Endothelial cell of umbilical vein (primary cell): Measurements from ENCODE around the gene ADAMTSL2. TPM values are rescaled to one million over a fixed set of nuclear protein-coding genes. Genes with fewer than 3 reads are reported as not detected.

Experiments used
- BruUV-seq: library from RNA; stranded (reverse); fragments of 400-500 nt; replicated peaks from 2 replicates; lab custom pipeline; 2021; lab: Mats Ljungman, UMichigan
- CTCF ChIA-PET: fragments of 300-600, 350-600 bp; sonication (Branson Sonifier 250); formaldehyde crosslinking; loops from one replicate; lab custom pipeline; 2021; ENCODE audit warnings: antibody characterized with exemption, inconsistent platforms; lab: Charles Lee
- POLR2A ChIA-PET: fragments of 300-600, 350-600 bp; sonication (Branson Sonifier 250); formaldehyde crosslinking; loops from one replicate; lab custom pipeline; 2021; ENCODE audit warnings: antibody characterized with exemption, inconsistent platforms; lab: Charles Lee
- DNase-seq: peaks from one replicate; pipeline ENCODE4 v3.0.0-alpha.2; 2011; ENCODE audit warnings: low read depth, low spot score
- FAIRE-seq: peaks from 2 replicates; lab custom pipeline; 2011; peaks lifted over from hg19 to GRCh38; lab: Jason Lieb, UNC
- H2AFZ ChIP-seq: 2 replicates; pipeline ENCODE4 v1.6.0; 2012; ENCODE audit warnings: low read depth, low read length, control low read depth, inconsistent platforms
- H3K27ac ChIP-seq: 2 replicates; pipeline ENCODE4 v1.5.1; 2011; ENCODE audit warnings: low read depth, mild to moderate bottlenecking, control low read depth, low read length, moderate library complexity; ENCODE audit not compliant: insufficient read depth
- H3K27me3 ChIP-seq, 2 experiments: 2 replicates each; pipeline versions ENCODE4 v1.6.0 to v1.6.1; 2011; ENCODE audit warnings: low read length in 2 of 2, mixed read lengths in 1 of 2; ENCODE audit not compliant: control insufficient read depth in 2 of 2, insufficient read depth in 2 of 2
- H3K36me3 ChIP-seq, 2 experiments: 2 replicates in 1 of 2; 3 replicates in 1 of 2; pipeline ENCODE4 v1.5.1; 2011; ENCODE audit warnings: low read length in 2 of 2, mild to moderate bottlenecking in 1 of 2, moderate library complexity in 1 of 2; ENCODE audit not compliant: control insufficient read depth in 2 of 2, insufficient read depth in 2 of 2; ENCODE audit errors: extremely low read depth in 1 of 2
- H3K4me1 ChIP-seq: 3 replicates; pipeline ENCODE4 v1.5.1; 2011; ENCODE audit warnings: mild to moderate bottlenecking, low read length; ENCODE audit not compliant: control insufficient read depth, insufficient read depth; ENCODE audit errors: extremely low read depth
- H3K4me2 ChIP-seq: 2 replicates; pipeline ENCODE4 v1.6.1; 2011; ENCODE audit warnings: low read length, control low read depth, mixed read lengths; ENCODE audit not compliant: insufficient read depth
- H3K4me3 ChIP-seq, 3 experiments: fragments of 200-600 bp in 1 of 3; sonication (generic), shearing (Covaris generic) in 1 of 3; replicated peaks in 1 of 3; 2 replicates each; pipeline ENCODE4 v1.5.1; 2011 to 2016; ENCODE audit warnings: control low read depth in 3 of 3, low read length in 3 of 3, mild to moderate bottlenecking in 2 of 3, inconsistent platforms in 1 of 3, low read depth in 1 of 3, moderate library complexity in 1 of 3; ENCODE audit not compliant: insufficient read depth in 1 of 3
- H3K79me2 ChIP-seq: 2 replicates; pipeline ENCODE4 v1.6.0; 2012; ENCODE audit warnings: low read length, inconsistent platforms; ENCODE audit not compliant: control insufficient read depth, insufficient read depth
- H3K9ac ChIP-seq: replicated peaks from 2 replicates; pipeline ENCODE3; 2011; ENCODE audit warnings: low read length, control low read depth; ENCODE audit not compliant: insufficient read depth; ENCODE audit errors: extremely low read depth
- H3K9me1 ChIP-seq: replicated peaks from 3 replicates; pipeline ENCODE4 v1.6.0; 2011; ENCODE audit warnings: mild to moderate bottlenecking, low read length; ENCODE audit not compliant: control insufficient read depth, insufficient read depth; ENCODE audit errors: extremely low read depth
- H3K9me3 ChIP-seq: replicated peaks from 2 replicates; pipeline ENCODE4 v1.5.1; 2012; ENCODE audit warnings: low read length, inconsistent platforms; ENCODE audit not compliant: control insufficient read depth, insufficient read depth
- H4K20me1 ChIP-seq: replicated peaks from 2 replicates; pipeline ENCODE3; 2011; ENCODE audit warnings: mild to moderate bottlenecking, low read length; ENCODE audit not compliant: control insufficient read depth, insufficient read depth; ENCODE audit errors: extremely low read depth
- EZH2 ChIP-seq: IDR thresholded peaks from 2 replicates; pipeline ENCODE4 v1.6.1; 2012; ENCODE audit warnings: borderline replicate concordance, low read depth, mild to moderate bottlenecking, moderate library complexity, low read length, inconsistent platforms; ENCODE audit not compliant: severe bottlenecking
- FOS ChIP-seq: IDR thresholded peaks from 2 replicates; pipeline ENCODE4 v1.6.1; 2011; ENCODE audit warnings: mild to moderate bottlenecking, low read length, moderate library complexity, borderline replicate concordance; ENCODE audit not compliant: insufficient read depth
- GATA2 ChIP-seq: IDR thresholded peaks from 2 replicates; pipeline ENCODE4 v1.7.0; 2011; ENCODE audit warnings: low read depth, mild to moderate bottlenecking, moderate library complexity, mixed read lengths, low read length; ENCODE audit not compliant: insufficient read length, insufficient read depth
- JUN ChIP-seq: IDR thresholded peaks from 2 replicates; pipeline ENCODE4 v1.6.1; 2011; ENCODE audit warnings: borderline replicate concordance, low read depth; ENCODE audit not compliant: insufficient read length, insufficient read depth
- MAX ChIP-seq: IDR thresholded peaks from 2 replicates; pipeline ENCODE4 v1.6.1; 2011; ENCODE audit not compliant: insufficient read depth, insufficient read length
- MYC ChIP-seq: IDR thresholded peaks from one replicate; pipeline ENCODE4 v1.6.1; 2011; ENCODE audit warnings: mild to moderate bottlenecking, low read depth, low read length
- POLR2A ChIP-seq: IDR thresholded peaks from 2 replicates; pipeline ENCODE4 v1.6.1; 2012; ENCODE audit warnings: low read depth, mild to moderate bottlenecking, control low read depth, low read length
- POLR2AphosphoS5 ChIP-seq: IDR thresholded peaks from 2 replicates; pipeline ENCODE4 v1.6.1; 2012; ENCODE audit warnings: low read depth, mild to moderate bottlenecking, control low read depth, low read length, moderate library complexity; ENCODE audit not compliant: insufficient read depth
- dilution Hi-C: fragments of 300-500 bp; cut with MboI; formaldehyde crosslinking; loops from one replicate; pipeline ENCODE4 v1.15.0; 2019; ENCODE audit warnings: low sequenced_read_pairs; ENCODE audit not compliant: extremely low pct_ligation_motif_present
- intact Hi-C: fragments of 100-400 bp; cut with micrococcal nuclease; formaldehyde crosslinking; loops from one replicate; pipeline ENCODE4 v1.10.0; 2022
- polyA plus RNA-seq, 4 experiments: library from polyadenylated mRNA; depleted of rRNA in 3 of 4; stranded (reverse) in 3 of 4; unstranded in 1 of 4; fragments of >200 nt; gene quantifications; 2 replicates each; pipeline versions ENCODE4 v1.2.1 to v1.2.3, GENCODE V29; 2011 to 2012; ENCODE audit warnings: missing spikeins in 1 of 4
- total RNA-seq: library from RNA; stranded (reverse); gene quantifications from 2 replicates; pipeline ENCODE4 v1.2.3, GENCODE V29; 2021
- TF ChIP-seq, protein P1 (sequence below), 2 donors: IDR thresholded peaks; 1 replicate in 1 of 2; 2 replicates in 1 of 2; pipeline ENCODE4 v1.5.1; 2011; ENCODE audit warnings: low read length in 2 of 2, mild to moderate bottlenecking in 2 of 2, moderate library complexity in 2 of 2, control low read depth in 1 of 2, inconsistent platforms in 1 of 2, low read depth in 1 of 2; ENCODE audit not compliant: insufficient read depth in 1 of 2; ENCODE audit errors: extremely low read depth in 1 of 2

The ADAMTSL2 gene
- total and polyA plus RNA-seq, 2 donors (not counting 3 experiments of a cell fraction or from before 2014, with no cell fraction given), result not detected

DNA sequence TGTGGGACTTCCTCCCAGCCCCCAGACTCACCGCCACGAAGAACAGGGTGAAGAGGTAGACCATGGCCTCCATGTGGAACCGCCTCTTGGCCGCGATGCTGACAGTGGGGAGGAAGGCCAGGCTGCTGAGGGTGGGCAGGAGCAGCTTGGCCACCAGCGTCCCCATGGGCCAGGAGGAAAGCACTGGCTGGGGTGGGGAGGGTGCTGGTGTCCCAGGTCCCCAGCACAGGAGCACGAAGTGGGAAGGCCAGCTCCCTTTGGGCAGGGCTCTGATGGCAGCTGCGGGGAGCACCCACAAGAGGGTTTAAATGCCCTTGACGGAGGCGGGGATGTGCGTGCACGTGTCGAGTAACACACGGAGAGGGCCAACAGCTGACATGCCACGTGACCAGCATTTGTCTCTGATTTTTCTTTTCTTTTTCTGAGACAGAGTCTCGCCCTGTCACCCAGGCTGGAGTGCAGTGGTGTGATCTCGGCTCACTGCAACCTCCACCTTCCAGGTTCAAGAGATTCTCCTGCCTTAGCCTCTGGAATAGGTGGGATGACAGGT is 9.8 kb upstream of the ADAMTSL2 start, which contains the start of gene MYMK:
Gene MYMK, minus strand, starts transcription at position 281 of the 550 bp plus-strand sequence. Its CDS starts 115 bp downstream, at position 166.
- no peak within 1 kb of the TSS for H3K4me2 ChIP-seq
- no peak within 1 kb of the TSS for H2AFZ ChIP-seq
- intact Hi-C loops, result no loop called here
- CTCF ChIA-PET, result no interaction called here
- H4K20me1 ChIP-seq, result no peaks in the 10 kb centered on the region
- no peak for DNase-seq
- no TSS peak for BruUV-seq
- no peaks in the 10 kb centered on the region for H3K4me1 ChIP-seq
- no peak within 1 kb of the TSS for H3K4me3 ChIP-seq
- H3K9me3 ChIP-seq, result no peaks in the 10 kb centered on the region
- no peaks in the 10 kb centered on the region for H3K79me2 ChIP-seq
- H3K9ac ChIP-seq, result no peak within 1 kb of the TSS
- dilution Hi-C loops, result no loop called here
- POLR2A ChIA-PET, result no interaction called here
- TF ChIP-seq EZH2 (no peak), MAX (no peak), GATA2 (no peak), POLR2A (no peak), POLR2AphosphoS5 (no peak), MYC (no peak), JUN (no peak), FOS (no peak)
- TF ChIP-seq, protein P1, sequence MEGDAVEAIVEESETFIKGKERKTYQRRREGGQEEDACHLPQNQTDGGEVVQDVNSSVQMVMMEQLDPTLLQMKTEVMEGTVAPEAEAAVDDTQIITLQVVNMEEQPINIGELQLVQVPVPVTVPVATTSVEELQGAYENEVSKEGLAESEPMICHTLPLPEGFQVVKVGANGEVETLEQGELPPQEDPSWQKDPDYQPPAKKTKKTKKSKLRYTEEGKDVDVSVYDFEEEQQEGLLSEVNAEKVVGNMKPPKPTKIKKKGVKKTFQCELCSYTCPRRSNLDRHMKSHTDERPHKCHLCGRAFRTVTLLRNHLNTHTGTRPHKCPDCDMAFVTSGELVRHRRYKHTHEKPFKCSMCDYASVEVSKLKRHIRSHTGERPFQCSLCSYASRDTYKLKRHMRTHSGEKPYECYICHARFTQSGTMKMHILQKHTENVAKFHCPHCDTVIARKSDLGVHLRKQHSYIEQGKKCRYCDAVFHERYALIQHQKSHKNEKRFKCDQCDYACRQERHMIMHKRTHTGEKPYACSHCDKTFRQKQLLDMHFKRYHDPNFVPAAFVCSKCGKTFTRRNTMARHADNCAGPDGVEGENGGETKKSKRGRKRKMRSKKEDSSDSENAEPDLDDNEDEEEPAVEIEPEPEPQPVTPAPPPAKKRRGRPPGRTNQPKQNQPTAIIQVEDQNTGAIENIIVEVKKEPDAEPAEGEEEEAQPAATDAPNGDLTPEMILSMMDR (IDR thresholded peaks at IDR 0.05; ENCODE audit: extremely low read depth in 1 of 2, insufficient read depth in 1 of 2, low read depth in 1 of 2, low read length in 2 of 2), result no peak
- H3K36me3 ChIP-seq, result no peaks in the 10 kb centered on the region
- no peaks in the 10 kb centered on the region for H3K9me1 ChIP-seq
- peaks cover 0 to 3% of the 10 kb centered on the region in 2 experiments for H3K27me3 ChIP-seq
- H3K27ac ChIP-seq, result no peak within 1 kb of the TSS
- no peak for FAIRE-seq
